M059J (cell line): ENCODE results near the gene DOCK7. TPM values are rescaled to one million over a fixed set of nuclear protein-coding genes. Genes with fewer than 3 reads are reported as not detected.
"Not testable (repeated sequence)": the region's sequence is repeated elsewhere in the genome, so short reads cannot be mapped to it uniquely, and the experiment has no call there.

Experiments
- DNase-seq: peaks from one replicate; pipeline ENCODE4 v3.0.0-alpha.2; 2012; ENCODE audit warnings: low read depth
- total RNA-seq: library from RNA; depleted of rRNA; stranded (reverse); fragments of >200 nt; shearing (Covaris generic); gene quantifications from 2 replicates; pipeline ENCODE4 v1.2.3, GENCODE V29; 2014; rRNA removed

DOCK7 gene
- total RNA-seq: 22.6 and 48.4 TPM in 2 replicates

DNA sequence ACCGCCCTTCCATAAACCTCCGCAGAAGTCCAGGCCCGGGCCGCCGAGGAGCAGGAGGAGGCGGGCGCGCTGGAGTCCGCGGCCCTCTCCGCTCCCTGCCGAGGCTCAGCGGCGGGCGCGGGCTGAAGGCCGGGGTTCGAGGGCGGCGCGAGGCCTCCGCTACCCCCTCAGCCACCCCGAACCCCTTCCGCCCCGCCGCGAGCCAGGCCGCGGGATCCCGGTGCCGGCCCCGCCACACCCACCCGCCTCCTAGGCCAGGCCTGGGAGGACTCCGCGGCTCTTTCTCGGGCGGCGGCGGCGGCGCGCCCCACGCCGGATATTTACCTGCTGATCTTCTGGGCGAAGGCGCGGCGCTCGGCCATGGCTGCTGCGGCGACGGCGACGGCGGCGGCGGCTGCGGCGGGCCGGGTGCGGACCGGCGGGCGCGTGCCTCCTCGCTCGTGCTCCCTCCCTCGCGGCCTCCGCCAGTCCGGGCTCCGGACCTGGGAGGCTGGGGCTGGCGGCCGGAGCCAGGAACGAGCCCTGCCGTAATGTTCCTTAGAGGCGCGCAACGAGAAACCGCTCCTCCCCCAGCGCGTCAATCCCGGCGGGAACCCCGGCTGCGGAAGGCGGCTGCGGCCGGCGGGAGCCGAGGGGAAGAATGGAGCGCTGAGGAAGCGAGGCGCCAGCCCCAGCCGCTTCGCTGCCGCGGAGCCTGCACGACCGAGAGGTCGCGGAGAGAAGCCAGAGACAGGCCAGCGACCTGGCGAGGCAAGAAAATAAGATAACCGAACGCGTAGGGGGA, at the start of gene DOCK7:
Gene DOCK7, minus strand, starts transcription at position 484 of the 784 bp plus-strand sequence. Its CDS starts 122 bp downstream, at position 362.
- DNase-seq: peak; percentile 70

DNA sequence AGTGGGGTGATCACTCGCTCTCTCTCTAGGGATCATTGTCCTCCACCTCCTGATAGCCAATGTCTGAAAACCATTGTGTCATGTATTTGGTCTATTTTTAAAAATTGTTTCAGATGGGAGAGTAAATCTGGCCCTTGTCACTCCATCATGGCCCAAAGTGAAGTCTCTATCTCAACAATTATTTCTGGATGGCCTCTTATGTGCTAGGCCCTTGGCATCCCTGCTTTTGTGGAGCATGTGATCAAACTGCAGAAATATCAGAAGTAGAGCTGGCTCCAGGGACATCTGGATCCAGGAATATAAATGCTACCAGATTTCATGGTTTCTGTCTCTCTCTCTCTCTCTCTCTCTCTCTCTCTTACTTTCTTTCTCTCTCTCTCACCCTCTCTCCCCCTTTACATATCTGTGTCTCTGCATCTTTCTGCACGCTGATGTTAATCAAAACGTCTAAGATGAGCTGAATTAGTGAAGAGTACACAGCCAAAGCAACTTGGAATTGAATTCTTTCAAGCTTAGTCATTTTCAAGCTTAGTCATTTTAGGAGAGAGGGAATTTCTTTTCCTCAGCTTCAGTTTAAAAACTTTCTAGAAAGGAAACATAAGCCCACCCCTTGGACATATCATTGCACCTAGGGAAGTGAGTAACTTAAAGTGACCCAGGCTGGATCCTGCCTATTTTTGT, 47.4 kb upstream of the DOCK7 start:
- peak; percentile 67 for DNase-seq

DNA sequence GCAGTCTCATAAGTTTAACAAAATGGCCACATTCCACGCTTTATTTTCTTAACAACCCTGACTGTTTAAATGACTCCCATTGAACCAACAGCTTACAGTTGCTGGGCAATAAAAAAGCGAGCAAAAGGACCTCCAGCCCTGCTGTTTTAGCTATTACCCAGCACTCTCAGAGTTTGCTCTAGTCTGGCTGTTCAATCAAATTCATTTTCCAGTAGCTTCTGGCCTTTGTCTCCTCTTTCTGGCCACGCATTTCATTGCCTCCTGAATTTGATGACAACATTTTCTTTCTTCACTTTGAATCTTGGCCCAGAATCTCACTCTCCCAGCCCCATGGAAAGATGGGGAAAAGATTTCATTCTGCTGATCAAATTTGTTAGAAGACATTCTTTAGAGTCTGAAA, 44.1 kb upstream of the DOCK7 start:
- no peak for DNase-seq

- DNase-seq: no peak
Observed at GRCh38 chr1:62728963-62729362, 40.8 kb upstream of the DOCK7 start.

- DNase-seq: peak; percentile 41
Observed at GRCh38 chr1:62727656-62728407, 39.6 kb upstream of the DOCK7 start.

DNA sequence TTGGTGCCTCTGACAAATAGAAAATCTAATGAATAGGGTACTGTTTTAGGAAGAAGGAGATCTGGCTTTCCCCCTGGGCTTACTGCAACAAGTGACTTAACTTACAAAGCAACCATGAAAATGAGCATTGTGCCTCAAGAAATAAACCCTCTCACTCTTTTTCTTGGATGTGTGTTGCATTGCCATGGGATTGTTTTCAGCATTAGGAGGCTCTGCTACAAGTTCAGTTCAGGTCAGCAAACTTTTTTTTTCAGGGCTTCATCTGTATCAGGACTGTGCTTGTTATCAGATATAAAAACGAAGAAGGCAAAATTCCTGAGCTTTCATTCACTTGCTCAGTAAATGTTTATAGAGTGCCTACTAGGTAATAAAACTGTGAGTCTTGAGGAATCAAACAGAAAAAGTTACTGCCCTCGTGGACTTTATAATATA, 37.8 kb upstream of the DOCK7 start:
- DNase-seq: peak; percentile 50

DNA sequence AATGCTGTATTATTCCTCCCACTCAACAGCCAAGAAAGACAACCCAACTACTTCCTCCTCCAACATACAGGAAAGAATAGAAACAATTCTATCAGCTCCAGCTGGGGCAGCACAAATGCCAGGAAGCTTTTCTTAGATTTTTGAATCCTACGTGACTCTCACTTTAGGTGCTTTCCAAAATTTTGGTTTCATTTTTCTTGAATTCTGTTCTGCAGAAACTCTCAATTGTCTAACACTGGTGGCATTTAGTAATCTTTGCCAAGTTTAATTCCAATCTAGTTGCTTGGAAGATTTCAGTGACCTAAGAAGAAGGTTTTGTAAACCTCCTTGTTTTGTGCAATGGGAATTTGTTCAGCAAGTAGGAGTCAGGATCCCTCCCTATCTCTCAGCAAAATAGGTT, 37.1 kb upstream of the DOCK7 start:
- DNase-seq: peak; percentile 60

- DNase-seq: no peak
Observed at GRCh38 chr1:62724430-62724829, 36.2 kb upstream of the DOCK7 start.

GRCh38 chr1:62723883-62724282, 35.7 kb upstream of the DOCK7 start:
- no peak for DNase-seq

DNA sequence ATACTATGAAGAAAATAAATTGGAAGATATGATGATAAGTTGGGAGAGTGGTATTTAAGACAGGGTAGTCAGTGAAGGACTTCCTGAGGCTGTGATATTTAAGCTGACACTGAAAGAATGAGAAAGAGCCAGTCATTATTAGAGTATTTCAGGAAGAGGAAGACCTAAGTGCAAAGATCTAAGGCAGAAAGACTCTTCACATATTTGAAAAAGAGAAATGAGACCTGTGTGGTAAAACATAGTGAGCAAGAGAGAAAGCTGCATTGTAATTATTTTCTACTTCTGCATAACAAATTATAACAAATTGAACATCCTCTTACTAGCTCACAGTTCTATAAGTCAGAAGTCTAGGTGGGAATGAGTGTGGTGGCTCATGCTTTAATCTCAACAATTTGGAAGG, 34.6 kb upstream of the DOCK7 start:
- no peak for DNase-seq

DNA sequence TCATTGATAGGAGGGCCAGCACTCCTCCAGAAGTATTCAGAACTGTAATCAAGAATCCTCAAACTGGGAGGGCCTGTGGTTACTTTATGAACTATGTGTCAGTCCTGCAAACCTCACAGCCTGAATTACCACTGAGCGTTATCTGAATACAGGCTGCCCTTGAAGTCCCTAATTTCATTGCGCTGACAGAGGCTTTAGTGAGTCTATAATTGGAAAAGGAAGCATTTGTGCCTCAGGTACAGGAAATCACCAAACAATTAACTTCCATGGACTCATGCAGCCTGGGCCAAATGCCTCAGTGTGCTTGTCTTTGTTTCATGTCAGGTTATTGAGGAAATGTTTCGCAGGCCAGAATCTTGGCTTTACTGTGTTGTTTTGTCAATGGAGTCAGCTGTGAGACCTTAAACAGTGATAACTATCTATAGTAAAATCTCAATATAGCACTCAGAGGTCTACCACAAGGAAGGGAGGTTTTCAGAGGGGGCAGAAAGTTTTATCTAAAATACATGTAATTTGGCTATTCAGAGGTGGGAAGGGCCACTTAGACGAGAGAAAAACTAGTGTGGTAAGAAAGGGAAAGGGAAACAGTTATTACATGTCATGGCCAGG, 32.9 kb upstream of the DOCK7 start:
- DNase-seq: peak; percentile 51

- not testable (repeated sequence) for DNase-seq
Observed at GRCh38 chr1:62718400-62718799, 30.2 kb upstream of the DOCK7 start.

DNA sequence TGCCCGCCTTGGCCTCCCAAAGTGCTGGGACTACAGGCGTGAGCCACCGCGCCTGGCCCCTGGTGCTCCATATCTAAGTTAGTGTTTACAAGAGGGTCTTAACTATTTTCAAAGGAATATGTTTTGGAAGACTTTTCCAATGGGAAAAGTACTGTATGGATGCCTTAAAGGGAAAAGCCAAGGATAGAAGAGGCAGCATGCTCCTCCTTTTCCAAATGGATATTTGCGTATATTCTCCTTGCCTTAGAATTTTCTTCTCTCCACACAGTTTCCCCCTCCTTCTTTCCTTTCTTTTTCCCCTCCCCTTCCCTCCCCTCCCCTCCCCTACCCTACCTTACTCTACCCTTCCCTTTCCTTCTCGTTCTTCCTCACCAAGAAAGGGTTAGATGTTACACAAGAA, 29.3 kb upstream of the DOCK7 start:
- DNase-seq: no peak

DNA sequence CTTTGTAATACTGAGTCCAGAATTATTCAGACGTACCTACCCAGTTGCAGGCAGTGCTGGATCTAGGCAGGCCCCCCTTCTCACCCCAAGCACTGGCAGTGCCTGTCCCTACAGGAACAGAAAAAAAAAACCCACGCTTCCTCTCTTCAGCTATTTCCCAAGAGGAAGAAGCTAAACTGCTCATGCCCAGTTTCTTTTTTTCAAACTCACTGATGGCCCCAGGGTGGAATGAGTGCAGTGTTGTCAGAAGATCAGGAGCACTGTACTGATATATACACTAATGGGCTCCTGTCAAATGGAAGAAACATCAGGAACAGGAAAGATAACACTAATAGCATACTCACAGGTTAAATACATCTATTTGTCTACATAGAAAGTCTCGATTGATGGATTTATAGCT, 28.2 kb upstream of the DOCK7 start:
- peak; percentile 12 for DNase-seq

GRCh38 chr1:62712336-62713243, 24.4 kb upstream of the DOCK7 start:
- DNase-seq: peak; percentile 16

GRCh38 chr1:62707744-62708120, 19.5 kb upstream of the DOCK7 start:
- DNase-seq: no peak

DNA sequence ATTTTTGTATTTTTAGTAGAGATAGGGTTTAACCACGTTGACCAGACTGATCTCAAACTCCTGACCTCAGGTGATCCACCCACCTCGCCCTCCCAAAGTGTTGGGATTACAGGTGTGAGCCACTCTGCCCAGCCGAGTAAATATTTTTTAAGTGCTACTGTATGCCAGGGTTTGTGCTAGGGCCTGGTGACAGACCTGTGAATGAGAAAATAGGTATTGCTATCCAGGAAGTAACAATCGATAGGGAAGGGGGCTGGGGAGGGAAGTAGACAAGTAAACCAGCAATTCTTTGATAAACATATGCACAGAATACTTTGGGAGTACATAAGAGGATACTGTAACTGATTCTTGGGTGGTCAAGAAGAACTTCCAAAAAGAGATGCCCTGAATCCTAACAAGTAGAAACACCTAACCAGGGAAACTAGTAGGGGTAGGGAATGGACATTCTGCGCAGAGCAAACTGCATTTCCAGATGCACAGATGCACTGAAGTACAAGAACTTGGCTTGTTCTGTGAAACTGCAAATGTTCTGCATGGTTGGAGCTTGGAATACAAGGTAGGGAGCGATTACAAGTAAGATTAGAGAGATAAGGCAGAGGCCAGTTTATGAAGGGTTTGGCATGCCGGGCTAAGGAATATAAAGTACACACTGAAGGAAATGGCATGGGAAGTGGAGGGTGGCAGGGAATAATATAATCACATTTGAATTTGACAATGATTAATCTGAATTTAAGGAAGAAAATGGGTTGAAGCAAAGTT, 19.0 kb upstream of the DOCK7 start:
- DNase-seq: no peak

DNA sequence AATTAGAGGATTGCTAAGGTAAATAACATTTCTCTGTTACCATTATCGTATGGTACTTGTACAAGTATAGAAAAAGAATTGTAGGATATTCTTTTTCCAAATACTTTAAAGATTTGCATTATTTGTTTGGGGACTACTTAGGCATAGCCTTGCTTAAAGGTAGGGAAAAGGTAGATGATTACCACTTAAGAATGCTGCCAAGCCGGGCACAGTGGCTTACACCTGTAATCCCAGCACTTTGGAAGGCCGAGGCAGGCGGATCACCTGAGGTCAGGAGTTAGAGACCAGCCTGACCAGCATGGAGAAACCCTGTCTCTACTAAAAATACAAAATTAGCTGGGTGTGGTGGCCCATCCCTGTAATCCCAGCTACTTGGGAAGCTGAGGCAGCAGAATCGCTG, 10.0 kb upstream of the DOCK7 start:
- DNase-seq: not testable (repeated sequence)

DNA sequence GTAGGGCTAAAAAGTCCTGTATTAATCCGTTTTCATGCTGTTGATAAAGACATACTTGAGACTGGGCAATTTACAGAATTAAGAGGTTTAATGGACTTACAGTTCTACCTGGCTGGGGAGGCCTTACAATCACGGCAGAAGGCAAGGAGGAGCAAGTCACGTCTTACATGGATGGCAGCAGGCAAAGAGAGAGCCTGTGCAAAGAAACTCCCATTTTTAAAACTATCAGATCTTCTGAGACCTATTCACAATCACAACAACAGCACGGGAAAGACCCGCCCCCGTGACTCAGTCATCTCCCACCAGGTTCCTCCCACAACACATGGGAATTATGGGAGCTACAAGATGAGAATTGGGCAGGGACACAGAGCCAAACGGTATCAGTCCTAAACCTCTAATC, 6.3 kb upstream of the DOCK7 start:
- not testable (repeated sequence) for DNase-seq

GRCh38 chr1:62693123-62693522, 4.9 kb upstream of the DOCK7 start:
- DNase-seq: no peak
